HG03139 (cell line): ENCODE data around the gene TBC1D1.

Experiments
- ATAC-seq: cut with Tn5 transposase; IDR thresholded peaks from one replicate; pipeline ENCODE4 v1.9.1; 2021; ENCODE audit not compliant: unreplicated experiment

TBC1D1 gene

GRCh38 chr4:37890801-37891259, at the start of gene TBC1D1:
Gene TBC1D1 (plus strand): TSS chr4:37891084. CDS start chr4:37902096, 11,012 bp downstream.
- peak; percentile 31 for ATAC-seq

- ATAC-seq = no peak
Measured at GRCh38 chr4:37844204-37844603, 46.7 kb upstream of the TBC1D1 start.

GRCh38 chr4:37845201-37845600, 45.7 kb upstream of the TBC1D1 start:
- no peak for ATAC-seq

GRCh38 chr4:37847311-37847884, 43.5 kb upstream of the TBC1D1 start:
- ATAC-seq = no peak

- ATAC-seq = no peak
Measured at GRCh38 chr4:37852376-37852775, 38.5 kb upstream of the TBC1D1 start.

- ATAC-seq = no peak
Measured at GRCh38 chr4:37858112-37858511, 32.8 kb upstream of the TBC1D1 start.

GRCh38 chr4:37858872-37859271, 32.0 kb upstream of the TBC1D1 start:
- no peak for ATAC-seq

- ATAC-seq = no peak
Measured at GRCh38 chr4:37860266-37860665, 30.6 kb upstream of the TBC1D1 start.

GRCh38 chr4:37862961-37863360, 27.9 kb upstream of the TBC1D1 start:
- ATAC-seq = no peak

GRCh38 chr4:37864786-37865185, 26.1 kb upstream of the TBC1D1 start:
- no peak for ATAC-seq

GRCh38 chr4:37865450-37865849, 25.4 kb upstream of the TBC1D1 start:
- ATAC-seq = no peak

- ATAC-seq = no peak
Measured at GRCh38 chr4:37867102-37867501, 23.8 kb upstream of the TBC1D1 start.

GRCh38 chr4:37868238-37868637, 22.6 kb upstream of the TBC1D1 start:
- ATAC-seq = no peak

- no peak for ATAC-seq
Measured at GRCh38 chr4:37872310-37872988, 18.4 kb upstream of the TBC1D1 start.

GRCh38 chr4:37873386-37873785, 17.5 kb upstream of the TBC1D1 start:
- no peak for ATAC-seq

GRCh38 chr4:37876156-37876555, 14.7 kb upstream of the TBC1D1 start:
- ATAC-seq = no peak

GRCh38 chr4:37879365-37879764, 11.5 kb upstream of the TBC1D1 start:
- ATAC-seq = no peak

GRCh38 chr4:37881811-37882210, 9.1 kb upstream of the TBC1D1 start:
- no peak for ATAC-seq

- ATAC-seq = no peak
Measured at GRCh38 chr4:37882665-37883296, 8.1 kb upstream of the TBC1D1 start.

GRCh38 chr4:37884855-37885487, 5.9 kb upstream of the TBC1D1 start:
- ATAC-seq = no peak

GRCh38 chr4:37885496-37885895, 5.4 kb upstream of the TBC1D1 start:
- no peak for ATAC-seq
